ENCODE data around the gene DST.

DNA sequence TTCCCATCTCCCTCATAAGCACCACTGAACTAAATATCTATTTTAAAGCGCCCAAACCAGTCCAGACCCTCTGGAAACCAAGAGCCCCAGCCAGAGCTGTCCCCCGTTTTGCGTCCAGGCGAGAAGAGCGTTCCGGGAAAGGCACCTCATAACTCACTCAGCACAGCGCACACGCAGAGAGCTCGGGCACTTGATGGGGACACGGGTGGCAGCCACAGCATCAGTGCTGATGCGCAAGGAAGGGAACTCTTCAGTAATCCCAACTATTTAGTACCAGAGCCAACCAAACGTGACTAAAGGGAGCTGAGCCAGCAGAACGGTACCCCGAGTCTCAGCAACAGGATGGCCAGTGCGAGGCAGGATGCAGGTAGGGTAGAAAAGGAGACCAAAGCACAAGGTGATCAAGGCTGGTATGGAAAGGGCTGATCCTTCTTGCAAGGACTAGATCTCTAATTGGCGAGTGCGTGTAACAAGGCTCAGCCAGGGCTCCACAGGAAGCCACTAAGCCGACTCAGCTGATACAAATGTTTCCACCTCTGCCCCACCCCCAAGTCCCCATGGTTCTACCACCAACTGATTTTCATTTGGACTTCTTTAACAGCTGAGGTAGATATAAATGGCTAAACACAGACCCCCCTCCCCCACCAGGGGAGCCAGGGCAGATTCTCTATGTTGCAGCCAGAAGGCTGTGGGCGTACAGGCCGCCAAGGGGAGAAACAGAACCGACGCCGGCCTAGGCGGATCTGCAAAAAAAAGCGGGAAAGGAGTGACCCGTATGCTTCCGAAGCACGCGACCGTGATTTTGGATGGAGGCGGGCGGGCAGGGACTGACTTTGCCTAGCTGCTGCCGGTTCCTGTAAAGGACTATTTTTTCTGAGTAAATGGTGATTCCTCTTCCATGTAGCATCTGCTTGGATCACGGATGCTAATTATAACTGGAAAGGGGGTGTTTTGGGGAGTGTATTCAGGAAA, 211.8 kb downstream of the DST start:
- TF ChIP-seq POLR2A (IDR thresholded peaks at IDR 0.05; ENCODE audit: low read depth, low read length) (no peak), RAD21 (IDR thresholded peaks at IDR 0.05; ENCODE audit: low read length) (no peak)
